PC-9 (cell line): ENCODE results near the gene IL36G.

Experiments used
- EZH2 ChIP-seq: fragments of 200-600 bp; sonication (generic); IDR thresholded peaks from 2 replicates; pipeline ENCODE4 v1.8.0; 2017; ENCODE audit warnings: antibody characterized with exemption, low read depth
- TF ChIP-seq, protein P1 (sequence below): fragments of 200-600 bp; sonication (generic); conservative IDR thresholded peaks from 2 replicates; pipeline ENCODE4 v1.6.1; 2017; ENCODE audit warnings: mixed run types, antibody characterized with exemption, mild to moderate bottlenecking, moderate library complexity

DNA sequence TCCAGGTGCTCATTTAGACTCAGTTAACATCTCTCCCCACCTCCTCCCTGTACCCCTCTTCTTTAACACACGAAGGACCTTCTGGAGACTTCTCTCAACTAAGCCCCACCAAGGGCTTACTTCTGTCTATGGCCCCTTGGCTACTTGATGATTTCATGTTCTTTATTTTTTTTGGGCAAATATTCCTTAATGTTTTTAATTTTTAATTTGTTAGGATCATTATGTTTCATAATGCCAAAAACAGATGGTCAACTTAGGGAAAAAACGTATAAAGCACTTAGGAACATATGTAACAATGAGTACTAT lies 40.9 kb upstream of the IL36G start:
- TF ChIP-seq EZH2: no peak
- TF ChIP-seq, protein P1, sequence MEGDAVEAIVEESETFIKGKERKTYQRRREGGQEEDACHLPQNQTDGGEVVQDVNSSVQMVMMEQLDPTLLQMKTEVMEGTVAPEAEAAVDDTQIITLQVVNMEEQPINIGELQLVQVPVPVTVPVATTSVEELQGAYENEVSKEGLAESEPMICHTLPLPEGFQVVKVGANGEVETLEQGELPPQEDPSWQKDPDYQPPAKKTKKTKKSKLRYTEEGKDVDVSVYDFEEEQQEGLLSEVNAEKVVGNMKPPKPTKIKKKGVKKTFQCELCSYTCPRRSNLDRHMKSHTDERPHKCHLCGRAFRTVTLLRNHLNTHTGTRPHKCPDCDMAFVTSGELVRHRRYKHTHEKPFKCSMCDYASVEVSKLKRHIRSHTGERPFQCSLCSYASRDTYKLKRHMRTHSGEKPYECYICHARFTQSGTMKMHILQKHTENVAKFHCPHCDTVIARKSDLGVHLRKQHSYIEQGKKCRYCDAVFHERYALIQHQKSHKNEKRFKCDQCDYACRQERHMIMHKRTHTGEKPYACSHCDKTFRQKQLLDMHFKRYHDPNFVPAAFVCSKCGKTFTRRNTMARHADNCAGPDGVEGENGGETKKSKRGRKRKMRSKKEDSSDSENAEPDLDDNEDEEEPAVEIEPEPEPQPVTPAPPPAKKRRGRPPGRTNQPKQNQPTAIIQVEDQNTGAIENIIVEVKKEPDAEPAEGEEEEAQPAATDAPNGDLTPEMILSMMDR: no peak
